Skin of body (tissue), 2 donors: ENCODE data around the gene FUT4. TPM values are rescaled to one million over a fixed set of nuclear protein-coding genes. Genes with fewer than 3 reads are reported as not detected.
"Not testable (repeated sequence)": the region's sequence is repeated elsewhere in the genome, so short reads cannot be mapped to it uniquely, and the experiment has no call there.

ENCODE experiments used
- DNase-seq: peaks from one replicate; lab custom pipeline; 2025; lab: John Stamatoyannopoulos, UW
- total RNA-seq: library from RNA; depleted of rRNA; stranded (reverse); fragments of >200 nt; gene quantifications from one replicate; pipeline ENCODE4 v1.2.3, GENCODE V29; 2014

Gene FUT4
- total RNA-seq: 8.8 TPM

GRCh38 chr11:94543695-94544645 lies at the start of gene FUT4:
FUT4 (plus strand) TSS chr11:94543921; CDS start chr11:94544134, 213 bp downstream.
- peak; percentile 68 for DNase-seq

GRCh38 chr11:94494126-94494680 lies 49.5 kb upstream of the FUT4 start:
- no peak for DNase-seq

- no peak for DNase-seq
Observed at GRCh38 chr11:94500181-94500580, 43.5 kb upstream of the FUT4 start.

- DNase-seq: no peak
Observed at GRCh38 chr11:94501522-94501921, 42.2 kb upstream of the FUT4 start.

- peak; percentile 22 for DNase-seq
Observed at GRCh38 chr11:94504689-94505293, 38.9 kb upstream of the FUT4 start.

GRCh38 chr11:94506513-94506912 lies 37.2 kb upstream of the FUT4 start:
- not testable (repeated sequence) for DNase-seq

GRCh38 chr11:94507485-94507884 lies 36.2 kb upstream of the FUT4 start:
- DNase-seq: no peak

- no peak for DNase-seq
Observed at GRCh38 chr11:94511932-94512781, 31.6 kb upstream of the FUT4 start, which contains the start of gene C11orf97. C11orf97 (plus strand) TSS chr11:94512461; CDS start chr11:94512529, 68 bp downstream.

- no peak for DNase-seq
Observed at GRCh38 chr11:94513091-94513490, 30.6 kb upstream of the FUT4 start.

- DNase-seq: no peak
Observed at GRCh38 chr11:94515398-94515797, 28.3 kb upstream of the FUT4 start.

- DNase-seq: no peak
Observed at GRCh38 chr11:94516725-94517124, 27.0 kb upstream of the FUT4 start.

GRCh38 chr11:94518300-94518699 lies 25.4 kb upstream of the FUT4 start:
- DNase-seq: no peak

- DNase-seq: peak; percentile 24
Observed at GRCh38 chr11:94519478-94520084, 24.1 kb upstream of the FUT4 start.

- no peak for DNase-seq
Observed at GRCh38 chr11:94521684-94522083, 22.0 kb upstream of the FUT4 start.

- DNase-seq: no peak
Observed at GRCh38 chr11:94524341-94524740, 19.4 kb upstream of the FUT4 start.

- peak; percentile 17 for DNase-seq
Observed at GRCh38 chr11:94525546-94526324, 18.0 kb upstream of the FUT4 start.

- DNase-seq: no peak
Observed at GRCh38 chr11:94526645-94527438, 16.9 kb upstream of the FUT4 start.

GRCh38 chr11:94528551-94528950 lies 15.2 kb upstream of the FUT4 start:
- DNase-seq: no peak

GRCh38 chr11:94532211-94532610 lies 11.5 kb upstream of the FUT4 start:
- no peak for DNase-seq
